Esophagus squamous epithelium (tissue), 5 donors: ENCODE results near the gene ARHGAP40. TPM values are rescaled to one million over a fixed set of nuclear protein-coding genes. Genes with fewer than 3 reads are reported as not detected.

Experiments used
- DNase-seq: peaks from one replicate; lab custom pipeline; 2025; lab: John Stamatoyannopoulos, UW
- H3K27ac ChIP-seq, 4 donors: fragments of 200-600 bp; sonication (generic); one replicate each; pipeline ENCODE4 v1.5.1; 2016 to 2019; ENCODE audit warnings: mild to moderate bottlenecking in 1 of 4
- H3K27me3 ChIP-seq, 4 donors: fragments of 200-600 bp; sonication (generic); 1 replicate in 3 of 4; 2 replicates in 1 of 4; pipeline versions ENCODE4 v1.5.1 to v1.6.0; 2017 to 2021; ENCODE audit warnings: antibody characterized with exemption in 1 of 4
- H3K36me3 ChIP-seq, 3 donors: fragments of 200-600 bp; sonication (generic); one replicate each; pipeline ENCODE4 v1.5.1; 2016 to 2019
- H3K4me1 ChIP-seq, 3 donors: fragments of 200-600 bp; sonication (generic); one replicate each; pipeline ENCODE4 v1.5.1; 2017 to 2019
- H3K4me3 ChIP-seq, 4 donors: fragments of 200-600 bp; sonication (generic); 1 replicate in 3 of 4; 2 replicates in 1 of 4; pipeline ENCODE4 v1.5.1; 2016 to 2019; ENCODE audit warnings: mild to moderate bottlenecking in 2 of 4, moderate library complexity in 1 of 4
- H3K9me3 ChIP-seq, 3 donors: fragments of 200-600 bp; sonication (generic); one replicate each; pipeline ENCODE4 v1.5.1; 2016 to 2019
- CTCF ChIP-seq, 6 experiments: fragments of 450-650 bp in 4 of 6; fragments of 200-600 bp in 2 of 6; sonication (generic) in 2 of 6; IDR thresholded peaks; one replicate each; pipeline ENCODE4 v1.5.1; 2016 to 2019; ENCODE audit warnings: antibody characterized with exemption in 6 of 6, mild to moderate bottlenecking in 4 of 6, moderate library complexity in 4 of 6
- POLR2A ChIP-seq, 4 donors: fragments of 450-650 bp; IDR thresholded peaks; one replicate each; pipeline ENCODE4 v1.6.1; 2017; ENCODE audit warnings: antibody characterized with exemption in 4 of 4, mild to moderate bottlenecking in 4 of 4, moderate library complexity in 3 of 4
- WGBS, 2 donors: methylation state at CpG; one replicate each; pipeline ENCODE4 v1.1.5; 2018; 5-methylcytosine and 5-hydroxymethylcytosine counted together
- intact Hi-C: fragments of 100-400 bp; cut with DNase I; formaldehyde crosslinking; loops from one replicate; pipeline ENCODE4 v1.15.0; 2022
- total RNA-seq, 4 donors: library from RNA; depleted of rRNA; stranded (reverse); fragments of >200 nt; gene quantifications; one replicate each; pipeline ENCODE4 v1.1.0, GENCODE V29; 2016
- donor health status: DM: yes; HTN: yes; CAD: no.

The ARHGAP40 gene
- total RNA-seq, 4 donors from 2014 or later: 4.7 to 14.8 (median 12.4) TPM

- no peaks in the 10 kb centered on the region for H3K9me3 ChIP-seq
- no peaks in the 10 kb centered on the region for H3K36me3 ChIP-seq
- peaks cover 0 to 61% (median 0%) of the 10 kb centered on the region in 4 donors for H3K27me3 ChIP-seq
- 79 to 86% methylated on average over 4 of the region's 4 CpGs for WGBS, 2 donors
- H3K4me3 ChIP-seq: no peak overlapping the region
- no peak for DNase-seq
- H3K4me1 ChIP-seq: no peaks in the 10 kb centered on the region
- TF ChIP-seq POLR2A (IDR thresholded peaks at IDR 0.05): no peak
- no peak for TF ChIP-seq CTCF (IDR thresholded peaks at IDR 0.05)
- no peak overlapping the region for H3K27ac ChIP-seq
- intact Hi-C loops: no loop called here
These were observed 8.2 kb downstream of the ARHGAP40 start for GRCh38 chr20:38609815-38610214.

- H3K27ac ChIP-seq: no peak overlapping the region
- 67 to 68% methylated on average over 5 of the region's 5 CpGs for WGBS, 2 donors
- TF ChIP-seq POLR2A (IDR thresholded peaks at IDR 0.05) (no peak), CTCF (IDR thresholded peaks at IDR 0.05) (no peak)
- no peaks in the 10 kb centered on the region for H3K4me1 ChIP-seq
- H3K4me3 ChIP-seq: no peak overlapping the region
- peaks cover 0 to 68% (median 0%) of the 10 kb centered on the region in 4 donors for H3K27me3 ChIP-seq
- DNase-seq: no peak
- H3K36me3 ChIP-seq: no peaks in the 10 kb centered on the region
- intact Hi-C loops: no loop called here
- no peaks in the 10 kb centered on the region for H3K9me3 ChIP-seq
These were observed 8.9 kb downstream of the ARHGAP40 start for GRCh38 chr20:38610521-38610920.

GRCh38 chr20:38612751-38613515 is 11.3 kb downstream of the ARHGAP40 start:
- H3K36me3 ChIP-seq: no peaks in the 10 kb centered on the region
- H3K4me1 ChIP-seq: no peaks in the 10 kb centered on the region
- intact Hi-C loops: no loop called here
- WGBS, 2 donors: 57 to 64% methylated on average over 5 of the region's 5 CpGs
- no peak overlapping the region for H3K27ac ChIP-seq
- no peak for DNase-seq
- peaks cover 0 to 78% (median 0%) of the 10 kb centered on the region in 4 donors for H3K27me3 ChIP-seq
- H3K4me3 ChIP-seq: no peak overlapping the region
- H3K9me3 ChIP-seq: no peaks in the 10 kb centered on the region
- TF ChIP-seq CTCF (IDR thresholded peaks at IDR 0.05): no peak
- TF ChIP-seq POLR2A (IDR thresholded peaks at IDR 0.05): no peak

GRCh38 chr20:38615283-38615682 is 13.7 kb downstream of the ARHGAP40 start:
- Histone ChIP-seq H3K9me3 (no peaks in the 10 kb centered on the region), H3K4me1 (no peaks in the 10 kb centered on the region), H3K4me3 (no peak overlapping the region), H3K36me3 (no peaks in the 10 kb centered on the region), H3K27ac (no peak overlapping the region), H3K27me3 (peaks cover 0 to 90% (median 0%) of the 10 kb centered on the region in 4 donors)
- TF ChIP-seq CTCF (IDR thresholded peaks at IDR 0.05) (no peak), POLR2A (IDR thresholded peaks at IDR 0.05) (no peak)
- intact Hi-C loops: no loop called here
- WGBS, 2 donors: 76 to 94% methylated on average over 13 to 14 of the region's 15 CpGs
- DNase-seq: no peak

GRCh38 chr20:38616457-38616856 is 14.8 kb downstream of the ARHGAP40 start:
- TF ChIP-seq POLR2A (IDR thresholded peaks at IDR 0.05): no peak
- TF ChIP-seq CTCF (IDR thresholded peaks at IDR 0.05): no peak
- intact Hi-C loops: no loop called here

More at GRCh38 chr20:38616457-38616856, 14.8 kb downstream of the ARHGAP40 start:
- Histone ChIP-seq H3K36me3 (no peaks in the 10 kb centered on the region), H3K27ac (peak overlapping the region in 1 of 4 donors; percentile 78), H3K9me3 (no peaks in the 10 kb centered on the region), H3K27me3 (peaks cover 0 to 91% (median 0%) of the 10 kb centered on the region in 4 donors), H3K4me1 (no peaks in the 10 kb centered on the region), H3K4me3 (no peak overlapping the region)
- DNase-seq: no peak
- WGBS, 2 donors: 83 to 89% methylated on average over 4 of the region's 4 CpGs
